GM23248 (cell line): Measurements from ENCODE around the gene EBF3. TPM values are rescaled to one million over a fixed set of nuclear protein-coding genes. Genes with fewer than 3 reads are reported as not detected.

Experiments used
- DNase-seq: peaks from one replicate; pipeline ENCODE4 v3.0.0-alpha.2; 2015
- H2AFZ ChIP-seq: fragments of 200-600 bp; sonication (generic); 2 replicates; pipeline ENCODE4 v1.6.1; 2016; ENCODE audit warnings: antibody characterized with exemption
- H3F3A ChIP-seq: fragments of 200-600 bp; sonication (generic); 2 replicates; pipeline ENCODE4 v1.6.1; 2016; ENCODE audit warnings: mild to moderate bottlenecking, antibody characterized with exemption, mixed run types; ENCODE audit not compliant: insufficient read depth
- H3K27ac ChIP-seq: fragments of 200-600 bp; sonication (generic); 2 replicates; pipeline ENCODE4 v1.5.1; 2016; ENCODE audit warnings: mild to moderate bottlenecking
- H3K27me3 ChIP-seq: fragments of 200-600 bp; sonication (generic); replicated peaks from 2 replicates; pipeline ENCODE4 v1.6.1; 2016; ENCODE audit warnings: mild to moderate bottlenecking; ENCODE audit not compliant: insufficient read depth
- H3K36me3 ChIP-seq: fragments of 200-600 bp; sonication (generic); 2 replicates; pipeline ENCODE4 v1.6.1; 2016; ENCODE audit warnings: low read depth, mild to moderate bottlenecking
- H3K4me1 ChIP-seq: fragments of 200-600 bp; sonication (generic); 2 replicates; pipeline ENCODE4 v1.6.1; 2016; ENCODE audit warnings: mild to moderate bottlenecking; ENCODE audit not compliant: insufficient read depth
- H3K4me2 ChIP-seq: fragments of 200-600 bp; sonication (generic); one replicate; pipeline ENCODE4 v1.6.1; 2016; ENCODE audit warnings: mild to moderate bottlenecking; ENCODE audit not compliant: unreplicated experiment
- H3K4me3 ChIP-seq: fragments of 200-600 bp; sonication (generic); 2 replicates; pipeline ENCODE4 v1.5.1; 2016; ENCODE audit warnings: mild to moderate bottlenecking
- H3K79me2 ChIP-seq: fragments of 200-600 bp; sonication (generic); 2 replicates; pipeline ENCODE4 v1.6.1; 2016; ENCODE audit warnings: mild to moderate bottlenecking; ENCODE audit not compliant: insufficient read depth
- H3K9ac ChIP-seq: fragments of 200-600 bp; sonication (generic); 2 replicates; pipeline ENCODE4 v1.6.1; 2016; ENCODE audit warnings: mild to moderate bottlenecking
- H3K9me2 ChIP-seq: fragments of 200-600 bp; sonication (generic); 2 replicates; pipeline ENCODE4 v1.6.1; 2016; ENCODE audit warnings: mixed run types, mild to moderate bottlenecking, moderate library complexity; ENCODE audit not compliant: insufficient read depth
- H3K9me3 ChIP-seq: fragments of 200-600 bp; sonication (generic); one replicate; pipeline ENCODE4 v1.6.1; 2017; ENCODE audit warnings: low read depth
- H4K20me1 ChIP-seq: fragments of 200-600 bp; sonication (generic); 2 replicates; pipeline ENCODE4 v1.6.0; 2016; ENCODE audit not compliant: insufficient read depth
- EZH2 ChIP-seq: fragments of 200-600 bp; sonication (generic); IDR thresholded peaks from 2 replicates; pipeline ENCODE4 v1.6.1; 2018; ENCODE audit warnings: antibody characterized with exemption, mild to moderate bottlenecking; ENCODE audit not compliant: insufficient read depth, poor library complexity, severe bottlenecking
- EZH2phosphoT487 ChIP-seq: fragments of 200-600 bp; sonication (generic); IDR thresholded peaks from 2 replicates; pipeline ENCODE4 v1.6.1; 2018; ENCODE audit warnings: antibody characterized with exemption, moderate library complexity, mild to moderate bottlenecking, low read depth; ENCODE audit not compliant: insufficient read depth
- WGBS, 2 experiments: methylation state at CpG; one replicate each; pipeline ENCODE4 v1.1.6; 2015 to 2017; ENCODE audit warnings: low lambda C conversion rate in 2 of 2, low coverage in 1 of 2; ENCODE audit errors: missing lambda C conversion rate in 2 of 2; 5-methylcytosine and 5-hydroxymethylcytosine counted together
- in situ Hi-C: fragments of 300-500 bp; cut with MboI; formaldehyde crosslinking; loops from 2 replicates; pipeline ENCODE4 v1.15.0; 2020
- polyA plus RNA-seq: library from polyadenylated mRNA; unstranded; fragments of >200 nt; fragmentation: Nextera tagmentation; extraction: Ambion mirVana; gene quantifications from 2 replicates; pipeline ENCODE4 v1.2.1, GENCODE V29; 2016
- total RNA-seq: library from RNA; depleted of rRNA; stranded (reverse); fragments of >200 nt; shearing (Covaris generic); gene quantifications from 2 replicates; pipeline ENCODE4 v1.2.3, GENCODE V29; 2014

Gene EBF3
- total and polyA plus RNA-seq, 2 experiments from 2014 or later: 0.15 to 0.43 TPM

GRCh38 chr10:129809841-129810240 is 154.2 kb downstream of the EBF3 start:
- in situ Hi-C loops: no loop called here
- H3K9me2 ChIP-seq: no peaks in the 10 kb centered on the region
- H3K9ac ChIP-seq: no peak overlapping the region
- H4K20me1 ChIP-seq: no peaks in the 10 kb centered on the region
- H3K9me3 ChIP-seq: no peaks in the 10 kb centered on the region
- WGBS, 2 experiments: 46 to 48% methylated on average over 13 of the region's 13 CpGs
- no peaks in the 10 kb centered on the region for H3K79me2 ChIP-seq
- no peak overlapping the region for H2AFZ ChIP-seq
- no peaks in the 10 kb centered on the region for H3K27me3 ChIP-seq
- no peak for DNase-seq
- no peaks in the 10 kb centered on the region for H3K36me3 ChIP-seq
- no peak overlapping the region for H3K4me2 ChIP-seq
- H3K27ac ChIP-seq: no peak overlapping the region
- H3K4me3 ChIP-seq: no peak overlapping the region
- H3K4me1 ChIP-seq: no peaks in the 10 kb centered on the region
- no peaks in the 10 kb centered on the region for H3F3A ChIP-seq
- TF ChIP-seq EZH2phosphoT487: no peak
- TF ChIP-seq EZH2: no peak

- no peak overlapping the region for H2AFZ ChIP-seq
- no peaks in the 10 kb centered on the region for H3K9me2 ChIP-seq
- in situ Hi-C loops: no loop called here
- TF ChIP-seq EZH2phosphoT487 (no peak), EZH2 (no peak)
- no peak overlapping the region for H3K9ac ChIP-seq
- WGBS, 2 experiments: 34 to 39% methylated on average over 9 of the region's 9 CpGs
- no peaks in the 10 kb centered on the region for H4K20me1 ChIP-seq
- H3F3A ChIP-seq: no peaks in the 10 kb centered on the region
- no peaks in the 10 kb centered on the region for H3K36me3 ChIP-seq
- no peak overlapping the region for H3K4me3 ChIP-seq
- no peak overlapping the region for H3K27ac ChIP-seq
- DNase-seq: no peak
- H3K4me2 ChIP-seq: no peak overlapping the region
- no peaks in the 10 kb centered on the region for H3K4me1 ChIP-seq
- H3K27me3 ChIP-seq: no peaks in the 10 kb centered on the region
- H3K79me2 ChIP-seq: no peaks in the 10 kb centered on the region
- H3K9me3 ChIP-seq: no peaks in the 10 kb centered on the region
These were observed 154.6 kb downstream of the EBF3 start for GRCh38 chr10:129809431-129809830.

GRCh38 chr10:129808092-129808983 is 155.7 kb downstream of the EBF3 start:
- no peaks in the 10 kb centered on the region for H3K36me3 ChIP-seq
- H3F3A ChIP-seq: no peaks in the 10 kb centered on the region
- no peaks in the 10 kb centered on the region for H3K9me3 ChIP-seq
- no peaks in the 10 kb centered on the region for H3K79me2 ChIP-seq
- H3K27ac ChIP-seq: no peak overlapping the region
- DNase-seq: no peak
- no peak overlapping the region for H3K4me2 ChIP-seq
- H3K4me1 ChIP-seq: no peaks in the 10 kb centered on the region
- in situ Hi-C loops: no loop called here
- H3K27me3 ChIP-seq: no peaks in the 10 kb centered on the region
- no peaks in the 10 kb centered on the region for H4K20me1 ChIP-seq
- no peak overlapping the region for H3K4me3 ChIP-seq
- H3K9me2 ChIP-seq: no peaks in the 10 kb centered on the region
- WGBS, 2 experiments: 51 to 52% methylated on average over 26 of the region's 26 CpGs
- no peak for TF ChIP-seq EZH2phosphoT487
- TF ChIP-seq EZH2: no peak
- H3K9ac ChIP-seq: no peak overlapping the region
- no peak overlapping the region for H2AFZ ChIP-seq

- Histone ChIP-seq H4K20me1 (no peaks in the 10 kb centered on the region), H3K9ac (no peak overlapping the region), H3K27ac (no peak overlapping the region), H3F3A (no peaks in the 10 kb centered on the region), H3K27me3 (no peaks in the 10 kb centered on the region), H3K9me3 (no peaks in the 10 kb centered on the region), H3K9me2 (no peaks in the 10 kb centered on the region), H3K36me3 (no peaks in the 10 kb centered on the region), H3K4me3 (no peak overlapping the region), H2AFZ (no peak overlapping the region), H3K79me2 (no peaks in the 10 kb centered on the region), H3K4me1 (no peaks in the 10 kb centered on the region), H3K4me2 (no peak overlapping the region)
- in situ Hi-C loops: no loop called here
- DNase-seq: no peak
- TF ChIP-seq EZH2: no peak
- TF ChIP-seq EZH2phosphoT487: no peak
- 16 to 18% methylated on average over 7 of the region's 7 CpGs for WGBS, 2 experiments
These were observed 156.9 kb downstream of the EBF3 start for GRCh38 chr10:129807211-129807610.
